ENCODE results near the gene BICDL2. TPM values are rescaled to one million over a fixed set of nuclear protein-coding genes. Genes with fewer than 3 reads are reported as not detected.

The BICDL2 gene
- total and polyA plus RNA-seq, 8 donors, result 18.4 to 693 (median 47.2) TPM

DNA sequence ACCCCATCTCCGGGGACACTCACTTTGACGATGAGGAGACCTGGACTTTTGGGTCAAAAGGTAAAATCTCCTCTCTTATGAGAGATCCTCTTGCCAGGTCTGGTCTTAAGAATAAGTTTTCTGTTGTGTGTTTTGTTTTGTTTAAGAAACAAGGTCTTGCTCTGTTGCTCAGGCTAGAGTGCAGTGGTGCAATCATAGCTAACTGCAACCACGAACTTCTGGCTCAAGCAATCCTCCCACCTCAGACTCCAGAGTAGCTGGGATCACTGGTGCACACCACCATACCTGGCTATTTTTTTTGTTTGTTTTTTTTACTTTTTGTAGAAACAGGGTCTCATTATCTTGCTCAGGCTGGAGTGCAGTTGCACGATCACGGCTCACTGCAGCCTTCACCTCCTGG lies 13.7 kb upstream of the BICDL2 start:
- peaks cover 0 to 12% (median 0%) of the 10 kb centered on the region in 4 donors for H3K36me3 ChIP-seq
- 65 to 76% (median 68%) methylated on average over 5 of the region's 5 CpGs for WGBS, 5 donors
- no peak for DNase-seq
- peaks cover 12 to 66% (median 44%) of the 10 kb centered on the region in 3 donors for H3K27me3 ChIP-seq
- no peaks in the 10 kb centered on the region for H3K9me3 ChIP-seq
- H3K27ac ChIP-seq, result peak overlapping the region in 2 of 5 donors; percentile 20 to 59
- intact Hi-C loops (cut with DNase I; ENCODE audit: low total_unique reads), result no loop called here
- H3K4me1 ChIP-seq, result peaks cover 17 to 31% (median 19%) of the 10 kb centered on the region in 4 donors
- H3K4me3 ChIP-seq, result peak overlapping the region in 2 of 4 donors; percentile 16 to 25
- TF ChIP-seq, protein P1, sequence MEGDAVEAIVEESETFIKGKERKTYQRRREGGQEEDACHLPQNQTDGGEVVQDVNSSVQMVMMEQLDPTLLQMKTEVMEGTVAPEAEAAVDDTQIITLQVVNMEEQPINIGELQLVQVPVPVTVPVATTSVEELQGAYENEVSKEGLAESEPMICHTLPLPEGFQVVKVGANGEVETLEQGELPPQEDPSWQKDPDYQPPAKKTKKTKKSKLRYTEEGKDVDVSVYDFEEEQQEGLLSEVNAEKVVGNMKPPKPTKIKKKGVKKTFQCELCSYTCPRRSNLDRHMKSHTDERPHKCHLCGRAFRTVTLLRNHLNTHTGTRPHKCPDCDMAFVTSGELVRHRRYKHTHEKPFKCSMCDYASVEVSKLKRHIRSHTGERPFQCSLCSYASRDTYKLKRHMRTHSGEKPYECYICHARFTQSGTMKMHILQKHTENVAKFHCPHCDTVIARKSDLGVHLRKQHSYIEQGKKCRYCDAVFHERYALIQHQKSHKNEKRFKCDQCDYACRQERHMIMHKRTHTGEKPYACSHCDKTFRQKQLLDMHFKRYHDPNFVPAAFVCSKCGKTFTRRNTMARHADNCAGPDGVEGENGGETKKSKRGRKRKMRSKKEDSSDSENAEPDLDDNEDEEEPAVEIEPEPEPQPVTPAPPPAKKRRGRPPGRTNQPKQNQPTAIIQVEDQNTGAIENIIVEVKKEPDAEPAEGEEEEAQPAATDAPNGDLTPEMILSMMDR (IDR thresholded peaks at IDR 0.05), result no peak
- no peak for TF ChIP-seq POLR2AphosphoS5 (IDR thresholded peaks at IDR 0.05)
- TF ChIP-seq EP300 (IDR thresholded peaks at IDR 0.05), result no peak
- no peak for TF ChIP-seq POLR2A (IDR thresholded peaks at IDR 0.05)

GRCh38 chr16:3049921-3050481 lies 13.3 kb upstream of the BICDL2 start:
- H3K36me3 ChIP-seq, result peaks cover 0 to 12% (median 0%) of the 10 kb centered on the region in 4 donors
- H3K27me3 ChIP-seq, result peaks cover 13 to 71% (median 48%) of the 10 kb centered on the region in 3 donors
- peak overlapping the region in 2 of 4 donors; percentile 16 to 25 for H3K4me3 ChIP-seq
- WGBS, 5 donors, result 74 to 85% (median 83%) methylated on average over 19 to 26 of the region's 26 CpGs
- no peaks in the 10 kb centered on the region for H3K9me3 ChIP-seq
- peaks cover 22 to 31% (median 23%) of the 10 kb centered on the region in 4 donors for H3K4me1 ChIP-seq
- intact Hi-C loops (cut with DNase I; ENCODE audit: low total_unique reads), result no loop called here
- TF ChIP-seq POLR2A (IDR thresholded peaks at IDR 0.05) (no peak), POLR2AphosphoS5 (IDR thresholded peaks at IDR 0.05) (no peak), EP300 (IDR thresholded peaks at IDR 0.05) (no peak)
- TF ChIP-seq, protein P1 (IDR thresholded peaks at IDR 0.05), result no peak
- no peak for DNase-seq
- H3K27ac ChIP-seq, result peak overlapping the region in 1 of 5 donors; percentile 48

- intact Hi-C loops (cut with DNase I; ENCODE audit: low total_unique reads), result no loop called here
- no peak for DNase-seq
- WGBS, 5 donors, result 11 to 22% (median 13%) methylated on average over 4 to 13 of the region's 13 CpGs
These were observed 10.6 kb upstream of the BICDL2 start for GRCh38 chr16:3047387-3047720.

GRCh38 chr16:3046641-3047386 lies 10.1 kb upstream of the BICDL2 start:
- WGBS, 5 donors, result 1 to 4% (median 2%) methylated on average over 12 to 53 of the region's 54 CpGs
- TF ChIP-seq POLR2A (IDR thresholded peaks at IDR 0.05) (no peak), POLR2AphosphoS5 (IDR thresholded peaks at IDR 0.05) (no peak), EP300 (IDR thresholded peaks at IDR 0.05) (no peak)
- TF ChIP-seq, protein P1 (IDR thresholded peaks at IDR 0.05), result no peak
- Histone ChIP-seq H3K4me1 (peaks cover 23 to 27% (median 25%) of the 10 kb centered on the region in 4 donors), H3K9me3 (no peaks in the 10 kb centered on the region), H3K27ac (peak overlapping the region in 3 of 5 donors; percentile 29 to 73 (median 59)), H3K27me3 (peaks cover 19 to 98% (median 71%) of the 10 kb centered on the region in 3 donors), H3K4me3 (peak overlapping the region; percentile 46 to 69 (median 52)), H3K36me3 (no peaks in the 10 kb centered on the region)
- intact Hi-C loops (cut with DNase I; ENCODE audit: low total_unique reads), result no loop called here
- no peak for DNase-seq

More at GRCh38 chr16:3047387-3047720, 10.6 kb upstream of the BICDL2 start:
- Histone ChIP-seq H3K9me3 (no peaks in the 10 kb centered on the region), H3K4me1 (peaks cover 23 to 27% (median 25%) of the 10 kb centered on the region in 4 donors), H3K36me3 (no peaks in the 10 kb centered on the region), H3K27ac (peak overlapping the region in 1 of 5 donors; percentile 73), H3K27me3 (peaks cover 19 to 97% (median 71%) of the 10 kb centered on the region in 3 donors), H3K4me3 (peak overlapping the region in 1 of 4 donors; percentile 57)
- TF ChIP-seq EP300 (IDR thresholded peaks at IDR 0.05), result no peak
